ENCODE measurements around the gene TSPO2.

The TSPO2 gene

DNA sequence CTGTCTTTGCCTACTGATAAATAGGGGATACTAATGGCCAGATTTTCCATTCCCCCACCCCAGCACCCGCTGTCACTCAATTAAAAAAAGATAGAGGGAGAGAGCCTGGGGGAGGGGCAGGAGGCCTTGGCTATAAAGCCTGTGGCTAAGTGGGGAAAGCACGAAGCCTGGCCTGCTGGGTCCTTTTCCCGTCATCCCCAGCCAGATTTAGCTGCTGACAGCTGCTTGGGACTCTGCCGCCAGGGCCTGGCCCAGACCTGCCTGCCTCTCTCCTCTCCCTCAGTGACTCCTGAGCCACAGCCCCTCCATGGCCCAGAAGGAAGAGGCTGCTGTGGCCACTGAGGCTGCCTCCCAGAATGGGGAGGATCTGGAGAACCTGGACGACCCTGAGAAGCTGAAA is 10.8 kb downstream of the TSPO2 start, which contains the start of gene APOBEC2:
TSS of gene APOBEC2 (plus strand) at position 162 of the 400 bp plus-strand sequence. CDS start at position 308, 146 bp downstream.
- no peak for DNase-seq

GRCh38 chr6:41054511-41054910 is 12.2 kb downstream of the TSPO2 start:
- no peak for DNase-seq

- DNase-seq: no peak
These were observed 12.9 kb downstream of the TSPO2 start for GRCh38 chr6:41055149-41055548.

DNA sequence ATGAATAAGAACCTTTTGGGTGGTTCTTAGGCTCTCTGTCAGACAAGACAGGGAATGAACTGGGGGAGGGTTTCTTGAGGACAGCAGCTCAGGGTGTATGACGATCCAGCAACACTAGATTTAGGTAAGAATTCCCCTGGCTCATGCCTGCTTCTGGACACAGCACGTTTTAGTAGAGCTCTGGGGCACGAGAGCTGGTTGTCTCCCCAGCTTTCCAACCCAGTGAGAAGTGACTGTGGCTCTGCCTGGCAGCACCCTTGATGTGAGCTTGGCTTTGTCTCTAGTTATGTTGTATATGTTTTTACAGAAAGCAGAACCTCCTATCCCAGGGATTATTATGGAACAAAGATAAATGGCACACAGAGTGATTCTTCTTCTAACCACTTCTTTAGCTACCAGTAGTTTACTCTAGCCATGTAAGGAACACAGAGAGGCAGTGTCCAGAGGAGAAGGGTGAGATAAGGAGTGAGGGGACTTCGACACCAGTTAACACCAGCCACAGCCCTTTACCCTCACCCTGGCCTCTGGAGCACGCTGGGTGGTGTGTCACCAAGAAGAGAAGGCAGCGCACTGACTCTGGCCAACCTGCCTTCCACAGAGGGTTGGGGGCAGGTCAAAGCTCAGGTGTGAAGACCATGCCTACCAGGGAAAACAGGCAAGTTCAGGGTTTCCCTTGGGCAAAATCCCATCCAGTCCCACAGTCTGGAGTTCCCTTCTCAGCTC is 14.7 kb downstream of the TSPO2 start:
- DNase-seq: no peak

- no peak for DNase-seq
These were observed 16.5 kb downstream of the TSPO2 start for GRCh38 chr6:41058783-41059181.

GRCh38 chr6:41059556-41059955 is 17.3 kb downstream of the TSPO2 start:
- no peak for DNase-seq

DNA sequence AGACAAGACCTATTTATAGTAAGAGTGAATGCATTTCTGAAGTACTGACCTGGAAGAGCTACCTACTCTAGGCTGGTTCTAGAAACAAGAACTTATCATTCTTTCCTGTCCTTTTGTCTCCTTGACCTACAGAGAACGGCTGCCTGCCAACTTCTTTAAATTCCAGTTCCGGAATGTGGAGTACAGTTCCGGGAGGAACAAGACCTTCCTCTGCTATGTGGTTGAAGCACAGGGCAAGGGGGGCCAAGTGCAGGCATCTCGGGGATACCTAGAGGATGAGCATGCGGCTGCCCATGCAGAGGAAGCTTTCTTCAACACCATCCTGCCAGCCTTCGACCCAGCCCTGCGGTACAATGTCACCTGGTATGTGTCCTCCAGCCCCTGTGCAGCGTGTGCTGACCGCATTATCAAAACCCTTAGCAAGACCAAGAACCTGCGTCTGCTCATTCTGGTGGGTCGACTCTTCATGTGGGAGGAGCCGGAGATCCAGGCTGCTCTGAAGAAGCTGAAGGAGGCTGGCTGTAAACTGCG is 19.0 kb downstream of the TSPO2 start:
- no peak for DNase-seq

GRCh38 chr6:41062056-41062455 is 19.8 kb downstream of the TSPO2 start:
- DNase-seq: no peak

- DNase-seq: no peak
These were observed 21.6 kb downstream of the TSPO2 start for GRCh38 chr6:41063884-41064285.

DNA sequence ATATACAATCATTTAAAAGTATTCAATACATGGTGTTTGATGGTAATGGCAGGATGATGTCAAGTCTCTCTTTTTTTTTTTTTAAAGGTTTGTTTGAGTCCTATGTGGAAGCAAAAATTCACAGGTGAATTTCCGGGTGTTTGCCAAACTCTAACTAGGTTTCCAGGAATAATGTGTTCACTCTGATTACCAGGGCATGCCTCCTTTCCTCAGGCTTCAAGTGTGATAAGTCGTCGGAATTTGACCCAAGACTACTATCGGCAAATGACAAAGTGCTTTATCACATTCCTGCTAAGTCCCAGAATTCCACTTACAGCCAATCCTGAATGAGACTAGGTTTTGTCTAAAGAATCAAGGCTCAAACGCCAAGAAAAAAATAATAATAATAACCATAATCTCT is 22.6 kb downstream of the TSPO2 start:
- DNase-seq: no peak

GRCh38 chr6:41065550-41066026 is 23.3 kb downstream of the TSPO2 start:
- no peak for DNase-seq

GRCh38 chr6:41066867-41067304 is 24.6 kb downstream of the TSPO2 start:
- DNase-seq: peak; percentile 18

- peak; percentile 63 for DNase-seq
These were observed 29.2 kb downstream of the TSPO2 start for GRCh38 chr6:41071501-41071922.

GRCh38 chr6:41071923-41072835 is 29.9 kb downstream of the TSPO2 start, which contains the start of gene OARD1:
Gene OARD1 (minus strand): TSS chr6:41072356. CDS start chr6:41071634, 722 bp downstream.
- peak; percentile 99 for DNase-seq

DNA sequence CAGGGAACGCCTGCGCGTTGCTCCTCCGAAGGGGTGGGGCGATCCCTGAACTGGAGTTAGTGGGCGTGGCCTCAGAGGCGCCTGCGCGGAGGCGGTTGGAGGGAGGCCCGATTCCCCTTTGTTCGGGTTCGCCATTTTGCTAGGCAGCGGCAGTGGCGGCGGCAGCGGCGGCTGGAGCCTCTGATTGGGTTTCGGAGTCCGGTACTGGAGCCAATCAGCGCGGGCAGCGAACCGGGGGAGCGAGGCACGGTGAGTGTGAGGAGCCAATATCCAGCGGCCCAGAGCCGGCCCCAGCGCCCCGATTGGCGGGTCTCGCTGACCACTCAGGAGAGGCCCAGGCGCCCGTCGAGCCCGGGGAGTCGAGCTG is 30.6 kb downstream of the TSPO2 start, which contains the start of gene NFYA:
TSS of gene NFYA (plus strand) at position 139 of the 367 bp plus-strand sequence. CDS start 6,116 bp downstream, outside the sequence.
- DNase-seq: no peak

- DNase-seq: peak; percentile 52
These were observed 31.1 kb downstream of the TSPO2 start for GRCh38 chr6:41073203-41073967.

GRCh38 chr6:41073968-41074691 is 31.9 kb downstream of the TSPO2 start:
- DNase-seq: no peak

DNA sequence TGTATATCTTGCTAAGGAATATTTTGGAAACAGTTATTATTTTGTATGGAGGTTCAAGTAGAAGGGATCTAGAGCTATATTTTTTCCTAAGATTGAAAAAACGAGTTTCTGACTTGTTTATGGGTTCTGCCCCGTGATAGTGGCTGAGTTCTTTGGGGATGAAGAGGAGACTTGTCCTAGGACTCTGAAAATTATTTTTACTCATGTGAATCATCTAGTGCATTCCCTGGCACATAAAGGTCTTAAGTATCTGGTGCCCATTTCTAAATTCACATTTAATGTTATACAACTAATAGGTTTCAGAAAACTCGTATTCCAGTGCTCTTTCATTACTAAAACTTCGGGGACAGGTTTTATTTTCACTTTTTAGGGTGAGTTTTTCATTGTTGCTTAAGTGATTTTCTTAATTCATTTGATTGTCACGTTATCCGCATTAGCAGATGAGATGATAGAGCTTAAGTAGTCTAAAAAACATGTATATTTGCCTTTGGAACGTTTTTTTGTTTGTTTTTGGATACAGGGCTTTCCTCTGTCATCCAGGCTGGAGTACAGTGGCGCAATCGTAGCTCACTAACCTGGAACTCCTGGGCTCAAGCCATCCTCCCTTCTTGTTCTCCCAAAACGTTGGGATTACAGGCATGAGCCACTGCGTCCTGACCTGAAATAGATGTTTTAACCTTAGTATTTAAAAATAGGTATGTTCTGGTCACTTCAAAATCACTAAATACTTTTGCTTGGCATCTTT is 32.6 kb downstream of the TSPO2 start:
- no peak for DNase-seq

GRCh38 chr6:41075651-41076626 is 33.7 kb downstream of the TSPO2 start:
- no peak for DNase-seq

- DNase-seq: no peak
These were observed 35.3 kb downstream of the TSPO2 start for GRCh38 chr6:41077536-41077935.

Data from DMS79 (cell line).